ENCODE data around the gene CHN2. TPM values are rescaled to one million over a fixed set of nuclear protein-coding genes. Genes with fewer than 3 reads are reported as not detected.
"Not testable (repeated sequence)": the region's sequence is repeated elsewhere in the genome, so short reads cannot be mapped to it uniquely, and the experiment has no call there.

CHN2 gene
- polyA plus RNA-seq, 12 donors: 10.0 to 19.2 (median 14.4) TPM; not detected in 1

- no peak for DNase-seq
Measured at GRCh38 chr7:29184599-29184998, 10.0 kb upstream of the CHN2 start.

- no peak for DNase-seq
Measured at GRCh38 chr7:29185613-29186012, 9.0 kb upstream of the CHN2 start.

- DNase-seq: peak; percentile 53
Measured at GRCh38 chr7:29189743-29190201, 4.8 kb upstream of the CHN2 start.

- DNase-seq: no peak
Measured at GRCh38 chr7:29190349-29191045, 4.1 kb upstream of the CHN2 start.

- DNase-seq: no peak
Measured at GRCh38 chr7:29192323-29192722, 2.3 kb upstream of the CHN2 start.

- no peak for DNase-seq
Measured at GRCh38 chr7:29192811-29193210, 1.8 kb upstream of the CHN2 start.

- DNase-seq: no peak
Measured at GRCh38 chr7:29193316-29194205, 1.0 kb upstream of the CHN2 start.

- DNase-seq: no peak
Measured at GRCh38 chr7:29194206-29194593, 375 bp upstream of the CHN2 start.

- no peak for DNase-seq
Measured at GRCh38 chr7:29196191-29196590, 1.6 kb downstream of the CHN2 start.

GRCh38 chr7:29196971-29197595 is 2.5 kb downstream of the CHN2 start:
- no peak for DNase-seq

- no peak for DNase-seq
Measured at GRCh38 chr7:29197916-29198315, 3.3 kb downstream of the CHN2 start.

- DNase-seq: no peak
Measured at GRCh38 chr7:29199776-29200175, 5.2 kb downstream of the CHN2 start.

- no peak for DNase-seq
Measured at GRCh38 chr7:29202651-29203069, 8.1 kb downstream of the CHN2 start.

GRCh38 chr7:29204491-29205272 is 10.1 kb downstream of the CHN2 start:
- no peak for DNase-seq

- no peak for DNase-seq
Measured at GRCh38 chr7:29207162-29207801, 12.7 kb downstream of the CHN2 start.

GRCh38 chr7:29208410-29209250 is 14.1 kb downstream of the CHN2 start:
- no peak for DNase-seq

GRCh38 chr7:29209745-29210144 is 15.2 kb downstream of the CHN2 start:
- no peak for DNase-seq

- DNase-seq: not testable (repeated sequence)
Measured at GRCh38 chr7:29212736-29213135, 18.2 kb downstream of the CHN2 start.

GRCh38 chr7:29214056-29214455 is 19.5 kb downstream of the CHN2 start:
- DNase-seq: no peak

GRCh38 chr7:29214816-29215215 is 20.2 kb downstream of the CHN2 start:
- DNase-seq: no peak
